ENCODE data around the gene MYLK4. TPM values are rescaled to one million over a fixed set of nuclear protein-coding genes. Genes with fewer than 3 reads are reported as not detected.

Gene MYLK4
- polyA plus RNA-seq, 3 donors, result 0.04 to 0.45 (median 0.08) TPM

DNA sequence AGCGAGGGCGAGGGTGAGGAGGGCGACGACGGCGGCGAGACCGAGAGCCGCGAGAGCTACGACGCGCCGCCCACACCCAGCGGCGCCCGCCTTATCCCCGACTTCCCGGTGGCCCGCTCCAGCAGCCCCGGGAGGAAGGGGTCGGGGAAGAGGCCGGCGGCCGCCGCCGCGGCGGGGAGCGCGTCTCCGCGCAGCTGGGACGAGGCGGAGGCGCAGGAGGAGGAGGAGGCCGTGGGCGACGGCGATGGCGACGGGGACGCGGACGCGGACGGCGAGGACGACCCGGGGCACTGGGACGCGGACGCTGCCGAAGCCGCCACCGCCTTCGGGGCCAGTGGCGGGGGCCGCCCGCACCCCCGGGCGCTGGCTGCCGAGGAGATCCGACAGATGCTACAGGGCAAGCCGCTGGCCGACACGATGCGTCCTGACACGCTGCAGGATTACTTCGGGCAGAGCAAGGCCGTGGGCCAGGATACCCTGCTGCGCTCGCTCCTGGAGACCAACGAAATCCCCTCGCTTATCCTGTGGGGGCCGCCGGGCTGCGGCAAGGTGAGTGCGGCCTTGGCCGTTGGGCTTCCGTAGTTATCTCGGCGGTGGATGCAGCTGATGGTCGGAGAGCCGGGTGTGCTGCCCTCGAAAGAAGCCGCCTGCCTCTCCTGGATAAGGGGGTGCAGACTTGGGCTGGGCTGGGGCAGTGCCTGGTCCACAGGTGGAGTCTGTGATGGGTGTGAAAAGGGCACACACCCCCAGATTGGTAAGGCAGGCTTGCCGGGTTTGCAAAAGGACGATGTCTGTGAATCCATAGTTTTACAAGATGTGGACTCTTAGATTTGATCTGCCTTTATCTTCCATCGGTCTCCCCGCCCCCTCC is 15.4 kb upstream of the MYLK4 start:
- intact Hi-C loops (cut with micrococcal nuclease), result loop anchor here (5.0 to 10.0 kb wide), 4 partner anchors 289 to 1171 kb away; partner anchors contain the start of genes GMDS (in 1 of the 2) and RIPK1 (in 1 of the 2)
- no peaks in the 10 kb centered on the region for H3K27me3 ChIP-seq (ENCODE audit: control insufficient read depth in 2 of 2, insufficient read depth in 2 of 2, low read length in 2 of 2)
- Mint-ChIP-seq H3K4me1 (peaks cover 58% of the 10 kb centered on the region), H3K4me3 (peak overlapping the region; percentile 91 to 93), H3K27ac (peak overlapping the region; percentile 15 to 88 (median 76)), H3K36me3 (peaks cover 11 to 17% of the 10 kb centered on the region in 2 donors), H3K27me3 (ENCODE audit: low read depth in 3 of 3) (peaks cover 0 to 2% (median 0%) of the 10 kb centered on the region in 3 donors), H3K9me3 (peaks cover 0 to 7% (median 0%) of the 10 kb centered on the region in 7 donors)
- TF ChIP-seq, protein P1, sequence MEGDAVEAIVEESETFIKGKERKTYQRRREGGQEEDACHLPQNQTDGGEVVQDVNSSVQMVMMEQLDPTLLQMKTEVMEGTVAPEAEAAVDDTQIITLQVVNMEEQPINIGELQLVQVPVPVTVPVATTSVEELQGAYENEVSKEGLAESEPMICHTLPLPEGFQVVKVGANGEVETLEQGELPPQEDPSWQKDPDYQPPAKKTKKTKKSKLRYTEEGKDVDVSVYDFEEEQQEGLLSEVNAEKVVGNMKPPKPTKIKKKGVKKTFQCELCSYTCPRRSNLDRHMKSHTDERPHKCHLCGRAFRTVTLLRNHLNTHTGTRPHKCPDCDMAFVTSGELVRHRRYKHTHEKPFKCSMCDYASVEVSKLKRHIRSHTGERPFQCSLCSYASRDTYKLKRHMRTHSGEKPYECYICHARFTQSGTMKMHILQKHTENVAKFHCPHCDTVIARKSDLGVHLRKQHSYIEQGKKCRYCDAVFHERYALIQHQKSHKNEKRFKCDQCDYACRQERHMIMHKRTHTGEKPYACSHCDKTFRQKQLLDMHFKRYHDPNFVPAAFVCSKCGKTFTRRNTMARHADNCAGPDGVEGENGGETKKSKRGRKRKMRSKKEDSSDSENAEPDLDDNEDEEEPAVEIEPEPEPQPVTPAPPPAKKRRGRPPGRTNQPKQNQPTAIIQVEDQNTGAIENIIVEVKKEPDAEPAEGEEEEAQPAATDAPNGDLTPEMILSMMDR (IDR thresholded peaks at IDR 0.05), result no peak
- under 1% methylated on average over 88 of the region's 91 CpGs for WGBS (ENCODE audit: insufficient coverage)
- peak in 2 of 3 donors; percentile 30 to 40 for DNase-seq
- peak overlapping the region; percentile 89 for H3K9ac ChIP-seq (ENCODE audit: insufficient read depth, low read length, poor library complexity, severe bottlenecking)
- H3K4me3 ChIP-seq (replicated peaks in 1 of 3; ENCODE audit: low read depth in 2 of 3, low read length in 3 of 3), result peak overlapping the region; percentile 82 to 98 (median 92)
- H4K20me1 ChIP-seq (ENCODE audit: insufficient read depth, low read length), result peaks cover 40% of the 10 kb centered on the region
- peak overlapping the region; percentile 92 for H3K4me2 ChIP-seq (replicated peaks; ENCODE audit: extremely low read depth, low read length, poor library complexity, severe bottlenecking)
- H3K9me3 ChIP-seq (replicated peaks in 1 of 2; ENCODE audit: control insufficient read depth in 1 of 2, insufficient read depth in 1 of 2, low read length in 2 of 2), result peaks cover 0 to 6% of the 10 kb centered on the region in 2 donors
- peaks cover 8 to 15% of the 10 kb centered on the region in 2 donors for H3K36me3 ChIP-seq (replicated peaks in 1 of 2; ENCODE audit: control insufficient read depth in 1 of 2, insufficient read depth in 2 of 2, low read length in 2 of 2)
- peak overlapping the region; percentile 89 for H2AFZ ChIP-seq (ENCODE audit: insufficient read depth, low read depth, low read length, poor library complexity, severe bottlenecking)
- H3K27ac ChIP-seq (ENCODE audit: low read depth in 1 of 2, low read length in 2 of 2), result peak overlapping the region; percentile 22 to 82
- peaks cover 39 to 60% of the 10 kb centered on the region in 2 donors for H3K4me1 ChIP-seq (ENCODE audit: control insufficient read depth in 1 of 2, insufficient read depth in 2 of 2, low read length in 2 of 2)
- H3K79me2 ChIP-seq (ENCODE audit: insufficient read depth, low read length), result peaks cover 56% of the 10 kb centered on the region

DNA sequence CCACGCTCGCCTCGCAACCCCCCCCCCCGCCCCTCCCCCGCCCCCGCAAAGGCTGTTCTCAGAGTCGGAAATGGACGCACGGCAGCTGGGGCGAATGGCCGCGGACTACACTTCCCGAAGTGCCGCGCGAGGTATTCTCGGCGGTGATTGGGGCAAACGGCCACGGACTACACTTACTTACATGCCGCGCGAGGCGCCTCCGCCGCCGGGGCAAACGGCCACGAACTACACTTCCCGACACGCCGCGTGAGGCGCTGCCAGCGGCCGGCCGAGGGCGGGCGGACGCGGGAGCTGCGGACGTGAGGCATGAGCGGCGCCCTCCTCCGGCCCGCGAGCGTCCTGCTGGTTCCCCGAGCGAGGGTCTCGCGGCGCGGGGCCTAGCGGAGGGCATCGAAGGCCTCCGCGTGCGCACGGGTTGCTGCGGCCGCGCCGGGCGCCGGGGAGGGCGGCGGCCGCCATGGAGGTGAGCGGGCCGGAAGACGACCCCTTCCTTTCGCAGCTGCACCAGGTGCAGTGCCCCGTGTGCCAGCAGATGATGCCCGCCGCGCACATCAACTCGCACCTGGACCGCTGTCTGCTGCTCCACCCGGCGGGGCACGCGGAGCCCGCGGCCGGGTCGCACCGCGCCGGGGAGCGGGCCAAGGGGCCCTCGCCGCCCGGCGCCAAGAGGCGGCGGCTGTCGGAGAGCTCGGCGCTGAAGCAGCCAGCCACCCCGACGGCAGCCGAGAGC is 14.6 kb upstream of the MYLK4 start, which contains the start of gene WRNIP1:
Gene WRNIP1 (plus strand): TSS at position 228 of the 730 bp plus-strand sequence. CDS start 230 bp downstream, at position 458.
- H3K27me3 Mint-ChIP-seq (ENCODE audit: low read depth in 3 of 3), result peaks cover 0 to 2% (median 0%) of the 10 kb centered on the region in 3 donors
- TF ChIP-seq, protein P1 (IDR thresholded peaks at IDR 0.05), result peak; percentile 86

More for the DNA sequence above, 14.6 kb upstream of the MYLK4 start, which contains the start of gene WRNIP1:
- Histone ChIP-seq H4K20me1 (ENCODE audit: insufficient read depth, low read length) (peaks cover 32% of the 10 kb centered on the region), H3K27me3 (ENCODE audit: control insufficient read depth in 2 of 2, insufficient read depth in 2 of 2, low read length in 2 of 2) (no peaks in the 10 kb centered on the region), H3K9ac (ENCODE audit: insufficient read depth, low read length, poor library complexity, severe bottlenecking) (peak within 1 kb of the TSS; percentile 89), H3K4me3 (replicated peaks in 1 of 3; ENCODE audit: low read depth in 2 of 3, low read length in 3 of 3) (peak within 1 kb of the TSS; percentile 82 to 98 (median 92)), H3K79me2 (ENCODE audit: insufficient read depth, low read length) (peaks cover 48% of the 10 kb centered on the region), H2AFZ (ENCODE audit: insufficient read depth, low read depth, low read length, poor library complexity, severe bottlenecking) (peak within 1 kb of the TSS; percentile 89), H3K36me3 (replicated peaks in 1 of 2; ENCODE audit: control insufficient read depth in 1 of 2, insufficient read depth in 2 of 2, low read length in 2 of 2) (peaks cover 3 to 7% of the 10 kb centered on the region in 2 donors), H3K27ac (ENCODE audit: low read depth in 1 of 2, low read length in 2 of 2) (peak within 1 kb of the TSS; percentile 88 to 89), H3K9me3 (replicated peaks in 1 of 2; ENCODE audit: control insufficient read depth in 1 of 2, insufficient read depth in 1 of 2, low read length in 2 of 2) (peaks cover 0 to 6% of the 10 kb centered on the region in 2 donors), H3K4me2 (replicated peaks; ENCODE audit: extremely low read depth, low read length, poor library complexity, severe bottlenecking) (peak within 1 kb of the TSS; percentile 92), H3K4me1 (ENCODE audit: control insufficient read depth in 1 of 2, insufficient read depth in 2 of 2, low read length in 2 of 2) (peaks cover 39 to 58% of the 10 kb centered on the region in 2 donors)
- Mint-ChIP-seq H3K27ac (peak within 1 kb of the TSS; percentile 98 to 99 (median 99)), H3K4me1 (peaks cover 52% of the 10 kb centered on the region), H3K36me3 (peaks cover 5 to 11% of the 10 kb centered on the region in 2 donors), H3K9me3 (peaks cover 0 to 9% (median 1%) of the 10 kb centered on the region in 7 donors), H3K4me3 (peak within 1 kb of the TSS; percentile 91 to 94)
- peak; percentile 98 to 99 (median 99) for DNase-seq
- intact Hi-C loops (cut with micrococcal nuclease), result loop anchor here (5.0 to 10.0 kb wide), 4 partner anchors 289 to 1171 kb away; partner anchors contain the start of genes GMDS (in 1 of the 2) and RIPK1 (in 1 of the 2)
- WGBS (ENCODE audit: insufficient coverage), result under 1% methylated on average over 95 of the region's 104 CpGs
